C4-2B (cell line): ENCODE results near the gene PEMT.
A peak's percentile ranks its signal among the peaks of the same experiment; 100 is the strongest.

Experiments
- H3K27ac ChIP-seq: fragments of 450-650 bp; 2 replicates; pipeline ENCODE4 v1.5.1; 2017
- CTCF ChIP-seq: fragments of 450-650 bp; conservative IDR thresholded peaks from 2 replicates; pipeline ENCODE4 v1.5.1; 2017; ENCODE audit warnings: mild to moderate bottlenecking
- ZFX ChIP-seq: fragments of 450-650 bp; IDR thresholded peaks from 2 replicates; pipeline ENCODE4 v1.6.1; 2017

Gene PEMT

GRCh38 chr17:17561408-17562145 is 29.9 kb downstream of the PEMT start:
- TF ChIP-seq CTCF (no peak), ZFX (peak; percentile 39; the same call in 1 of the 2 replicates)
- H3K27ac ChIP-seq = peak overlapping the region; percentile 89

- H3K27ac ChIP-seq = peak overlapping the region; percentile 89
- TF ChIP-seq ZFX (no peak), CTCF (no peak)
Measured at GRCh38 chr17:17560975-17561374, 30.5 kb downstream of the PEMT start.

- no peak for TF ChIP-seq CTCF
- TF ChIP-seq ZFX = no peak
- H3K27ac ChIP-seq = peak overlapping the region; percentile 89
Measured at GRCh38 chr17:17560167-17560566, 31.3 kb downstream of the PEMT start.

- peak overlapping the region; percentile 89; the same call in 1 of the 2 replicates for H3K27ac ChIP-seq
- TF ChIP-seq ZFX = no peak
- no peak for TF ChIP-seq CTCF
Measured at GRCh38 chr17:17559164-17559563, 32.3 kb downstream of the PEMT start.

GRCh38 chr17:17558431-17558830 is 33.1 kb downstream of the PEMT start:
- no peak for TF ChIP-seq CTCF
- no peak for TF ChIP-seq ZFX
- peak overlapping the region; percentile 16 for H3K27ac ChIP-seq

- peak overlapping the region; percentile 16 for H3K27ac ChIP-seq
- TF ChIP-seq ZFX (no peak), CTCF (no peak)
Measured at GRCh38 chr17:17557796-17558195, 33.7 kb downstream of the PEMT start.

GRCh38 chr17:17556671-17557070 is 34.8 kb downstream of the PEMT start:
- H3K27ac ChIP-seq = no peak overlapping the region
- TF ChIP-seq CTCF (no peak), ZFX (no peak)
